Tibial nerve (tissue), 4 donors: ENCODE results near the gene FRMPD2. TPM values are rescaled to one million over a fixed set of nuclear protein-coding genes. Genes with fewer than 3 reads are reported as not detected.

Source experiments
- DNase-seq, 2 donors: peaks; one replicate each; pipeline ENCODE4 v3.0.0-alpha.2; 2019; ENCODE audit warnings: low spot score in 2 of 2
- H3K27ac ChIP-seq, 4 donors: fragments of 200-600 bp; sonication (generic) in 3 of 4; one replicate each; pipeline ENCODE4 v1.5.1; 2017 to 2019; ENCODE audit warnings: mild to moderate bottlenecking in 1 of 4
- H3K27me3 ChIP-seq, 2 donors: fragments of 200-600 bp; sonication (generic) in 1 of 2; one replicate each; pipeline versions ENCODE4 v1.5.1 to v1.6.0; 2017 to 2019
- H3K36me3 ChIP-seq, 3 donors: fragments of 200-600 bp; sonication (generic); one replicate each; pipeline ENCODE4 v1.5.1; 2018 to 2019
- H3K4me1 ChIP-seq, 4 donors: fragments of 200-600 bp; sonication (generic) in 3 of 4; one replicate each; pipeline ENCODE4 v1.5.1; 2017 to 2019
- H3K4me3 ChIP-seq, 4 donors: fragments of 200-600 bp; sonication (generic) in 3 of 4; one replicate each; pipeline ENCODE4 v1.5.1; 2017 to 2019; ENCODE audit warnings: mild to moderate bottlenecking in 1 of 4, moderate library complexity in 1 of 4
- H3K9me3 ChIP-seq, 4 donors: fragments of 200-600 bp; sonication (generic) in 3 of 4; one replicate each; pipeline ENCODE4 v1.5.1; 2017 to 2019
- CTCF ChIP-seq, 5 experiments: fragments of 200-600 bp in 3 of 5; fragments of 450-650 bp in 2 of 5; sonication (generic) in 3 of 5; IDR thresholded peaks; one replicate each; pipeline ENCODE4 v1.5.1; 2016 to 2019; ENCODE audit warnings: antibody characterized with exemption in 5 of 5, mild to moderate bottlenecking in 3 of 5, moderate library complexity in 2 of 5
- EP300 ChIP-seq, 2 donors: sonication (generic); formaldehyde crosslinking; IDR thresholded peaks; one replicate each; pipeline ENCODE4 v1.6.1; 2017; ENCODE audit warnings: antibody characterized with exemption in 2 of 2, mild to moderate bottlenecking in 1 of 2
- POLR2A ChIP-seq, 2 donors: fragments of 450-650 bp; IDR thresholded peaks; one replicate each; pipeline ENCODE4 v1.6.1; 2017; ENCODE audit warnings: antibody characterized with exemption in 2 of 2, mild to moderate bottlenecking in 2 of 2, moderate library complexity in 2 of 2
- WGBS, 2 donors: methylation state at CpG; one replicate each; pipeline ENCODE4 v1.1.5; 2018; 5-methylcytosine and 5-hydroxymethylcytosine counted together
- total RNA-seq, 4 donors: library from RNA; depleted of rRNA; stranded (reverse); fragments of >200 nt; gene quantifications; one replicate each; pipeline ENCODE4 v1.1.0, GENCODE V29; 2016

Gene FRMPD2
- total RNA-seq, 4 donors from 2014 or later = 0.21 TPM; not detected in 3

DNA sequence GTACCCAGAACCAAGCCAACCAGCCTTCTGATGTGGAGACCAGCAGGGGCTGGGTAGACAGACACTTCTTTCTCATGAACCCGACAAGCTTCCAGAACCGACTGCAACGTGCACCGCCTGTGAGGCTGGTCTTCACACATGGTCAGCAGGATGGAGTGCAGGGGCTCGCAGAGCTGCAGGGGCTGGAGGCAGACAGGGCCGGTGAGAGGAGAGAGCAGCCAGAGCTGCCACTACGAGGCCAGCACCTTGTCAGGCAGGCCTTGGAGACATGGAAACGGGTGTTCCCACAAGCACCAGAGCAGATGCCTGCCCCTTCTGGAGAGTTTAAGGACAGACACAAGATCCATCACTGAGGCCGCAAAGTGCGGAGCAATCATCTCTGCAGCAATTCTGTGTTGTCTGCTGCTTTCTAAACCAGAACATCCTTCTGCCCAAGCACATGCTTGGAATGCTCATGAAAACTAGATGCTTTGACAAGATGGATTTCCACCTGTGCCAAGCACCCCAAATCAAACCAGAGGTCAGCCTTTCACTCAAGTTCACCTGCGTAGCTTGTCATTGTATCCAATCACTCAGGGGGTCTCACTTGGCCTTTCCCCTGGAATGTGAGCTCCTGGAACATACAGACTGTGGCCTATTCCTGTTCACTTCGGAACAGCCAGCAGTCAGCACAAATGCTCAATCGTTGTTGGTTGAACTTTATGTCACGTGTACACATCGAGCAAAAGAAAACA, 32.2 kb downstream of the FRMPD2 start:
- H3K36me3 ChIP-seq = no peaks in the 10 kb centered on the region
- 83 to 86% methylated on average over 14 to 15 of the region's 15 CpGs for WGBS, 2 donors
- DNase-seq = no peak
- no peaks in the 10 kb centered on the region for H3K4me1 ChIP-seq
- H3K27me3 ChIP-seq = peaks cover 0 to 4% of the 10 kb centered on the region in 2 donors
- TF ChIP-seq EP300 (IDR thresholded peaks at IDR 0.05) = no peak
- no peak overlapping the region for H3K27ac ChIP-seq
- H3K4me3 ChIP-seq = no peak overlapping the region
- H3K9me3 ChIP-seq = peaks cover 0 to 4% (median 0%) of the 10 kb centered on the region in 4 donors

DNA sequence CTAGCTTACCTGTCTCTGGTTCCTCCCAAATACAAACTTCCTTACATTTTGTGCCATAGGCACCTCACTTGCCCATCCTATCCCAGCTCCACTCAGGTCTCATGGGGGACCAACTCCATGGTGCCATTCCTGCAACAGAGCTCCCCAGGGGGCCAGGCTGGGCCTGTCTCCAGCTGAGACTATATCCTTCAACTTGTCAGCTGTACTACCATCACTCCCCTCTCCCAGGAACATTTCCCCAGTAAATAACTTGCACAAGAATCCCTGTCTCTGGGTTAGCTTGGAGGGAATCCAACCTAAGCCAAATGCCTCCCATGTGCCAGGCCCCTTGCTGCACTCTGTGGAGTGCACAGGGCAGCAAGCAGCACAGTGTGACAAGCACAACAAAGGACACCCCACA, 33.2 kb downstream of the FRMPD2 start:
- no peak for DNase-seq
- peaks cover 0 to 4% (median 0%) of the 10 kb centered on the region in 4 donors for H3K9me3 ChIP-seq
- peaks cover 0 to 4% of the 10 kb centered on the region in 2 donors for H3K27me3 ChIP-seq
- TF ChIP-seq EP300 (IDR thresholded peaks at IDR 0.05) = no peak
- no peak for TF ChIP-seq POLR2A (IDR thresholded peaks at IDR 0.05)
- no peak for TF ChIP-seq CTCF (IDR thresholded peaks at IDR 0.05)
- H3K27ac ChIP-seq = no peak overlapping the region
- H3K36me3 ChIP-seq = no peaks in the 10 kb centered on the region
- H3K4me3 ChIP-seq = no peak overlapping the region
- H3K4me1 ChIP-seq = no peaks in the 10 kb centered on the region

DNA sequence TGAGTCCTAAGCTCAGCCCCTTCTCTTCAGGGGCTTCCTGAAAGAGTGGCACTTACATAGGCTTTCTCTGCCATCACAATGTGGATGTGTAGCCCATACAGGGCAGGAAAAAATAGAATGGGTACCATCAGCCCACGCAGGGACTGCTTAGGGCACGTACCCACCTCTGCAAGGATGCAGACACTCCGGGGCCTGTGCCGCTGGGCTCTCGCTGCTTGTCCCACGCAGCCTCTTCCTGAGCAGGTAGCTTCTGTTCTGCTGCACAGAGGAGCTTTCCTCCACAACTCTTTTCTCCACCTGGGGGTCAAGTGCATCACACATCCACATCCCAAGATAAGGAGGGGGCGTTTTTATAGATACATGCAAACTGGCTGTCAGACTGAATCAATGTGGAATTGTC, 34.3 kb downstream of the FRMPD2 start:
- H3K4me1 ChIP-seq = no peaks in the 10 kb centered on the region
- 89% methylated on average over 7 of the region's 7 CpGs for WGBS, 2 donors
- no peak for TF ChIP-seq POLR2A (IDR thresholded peaks at IDR 0.05)
- no peak for TF ChIP-seq CTCF (IDR thresholded peaks at IDR 0.05)
- TF ChIP-seq EP300 (IDR thresholded peaks at IDR 0.05) = no peak

GRCh38 chr10:48239618-48240017, 34.9 kb downstream of the FRMPD2 start:
- TF ChIP-seq CTCF (IDR thresholded peaks at IDR 0.05) (no peak), POLR2A (IDR thresholded peaks at IDR 0.05) (no peak), EP300 (IDR thresholded peaks at IDR 0.05) (no peak)
- no peaks in the 10 kb centered on the region for H3K9me3 ChIP-seq
- no peak for DNase-seq
- H3K4me3 ChIP-seq = no peak overlapping the region
- no peaks in the 10 kb centered on the region for H3K4me1 ChIP-seq
- H3K36me3 ChIP-seq = no peaks in the 10 kb centered on the region
- H3K27me3 ChIP-seq = peaks cover 0 to 4% of the 10 kb centered on the region in 2 donors
- 75 to 88% methylated on average over 2 of the region's 2 CpGs for WGBS, 2 donors
- no peak overlapping the region for H3K27ac ChIP-seq

More for the DNA sequence above, 34.3 kb downstream of the FRMPD2 start:
- H3K36me3 ChIP-seq = no peaks in the 10 kb centered on the region
- no peak overlapping the region for H3K4me3 ChIP-seq
- no peak overlapping the region for H3K27ac ChIP-seq
- DNase-seq = no peak
- peaks cover 0 to 4% (median 0%) of the 10 kb centered on the region in 4 donors for H3K9me3 ChIP-seq
- peaks cover 0 to 4% of the 10 kb centered on the region in 2 donors for H3K27me3 ChIP-seq

GRCh38 chr10:48238826-48239520, 35.5 kb downstream of the FRMPD2 start:
- no peaks in the 10 kb centered on the region for H3K9me3 ChIP-seq
- no peak overlapping the region for H3K27ac ChIP-seq
- WGBS, 2 donors = 62 to 64% methylated on average over 9 of the region's 9 CpGs
- H3K4me3 ChIP-seq = no peak overlapping the region
- H3K4me1 ChIP-seq = no peaks in the 10 kb centered on the region
- DNase-seq = no peak
- H3K36me3 ChIP-seq = no peaks in the 10 kb centered on the region
- TF ChIP-seq POLR2A (IDR thresholded peaks at IDR 0.05) = no peak
- TF ChIP-seq CTCF (IDR thresholded peaks at IDR 0.05) = no peak
- TF ChIP-seq EP300 (IDR thresholded peaks at IDR 0.05) = no peak
- H3K27me3 ChIP-seq = peaks cover 0 to 4% of the 10 kb centered on the region in 2 donors
